Small intestine (tissue), 4 donors: ENCODE results near the gene MFAP3L. TPM values are rescaled to one million over a fixed set of nuclear protein-coding genes. Genes with fewer than 3 reads are reported as not detected.

ENCODE experiments used
- polyA plus RNA-seq, 4 donors: library from polyadenylated mRNA; stranded (reverse) in 3 of 4; unstranded in 1 of 4; fragments of 200-250 nt in 3 of 4; fragments of 120-200 nt in 1 of 4; gene quantifications; one replicate each; pipeline versions ENCODE4 v1.2.1 to v1.2.3, GENCODE V29; 2013
- donor health status: healthy with polysubstance abuse.
- donor health status: Bipolar disorder and iron deficiency.
- donor health status: healthy.

The MFAP3L gene
- polyA plus RNA-seq, 4 donors = under 0.01 to 2.7 (median 0.61) TPM

Other genes with a start within 250 kb of the MFAP3L start
- gene AADAT, start 63.6 kb upstream of the MFAP3L start, polyA plus RNA-seq = 10 to 100 TPM in 1 of 4 donors, 1 to 10 TPM in 1, not detected in 2; 1.7 to 20.9 TPM